Activated CD8-positive, alpha-beta memory T cell treated with anti-CD3 and anti-CD28 coated beads for 1 hour (primary cell): Measurements from ENCODE around the gene NRIP1.
"Not testable (repeated sequence)": the region's sequence is repeated elsewhere in the genome, so short reads cannot be mapped to it uniquely, and the experiment has no call there.

ENCODE experiments used
- DNase-seq, 2 donors: peaks; one replicate each; pipeline ENCODE4 v3.0.0-alpha.2; 2020; ENCODE audit warnings: low read depth in 1 of 2; ENCODE audit errors: extremely low read depth in 1 of 2

Gene NRIP1

DNA sequence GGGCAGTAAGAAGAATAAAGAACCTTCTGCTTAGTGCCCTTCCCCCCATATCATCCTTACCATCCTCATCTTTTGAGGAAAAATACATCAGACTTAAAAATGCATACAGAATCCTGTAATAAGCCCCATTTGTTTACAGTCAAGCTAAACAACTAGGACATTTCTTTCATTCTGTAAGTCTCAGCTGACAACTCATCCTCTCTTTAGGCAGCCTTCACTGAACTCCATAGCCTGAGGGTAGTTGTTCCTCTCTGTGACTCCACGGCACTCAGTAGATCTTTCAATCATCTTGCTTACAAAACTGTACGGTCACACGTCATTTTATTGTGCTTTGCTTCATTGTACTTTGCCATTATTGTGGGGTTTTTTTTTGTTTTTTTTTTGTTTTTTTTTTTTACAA is 82.5 kb downstream of the NRIP1 start:
- no peak for DNase-seq

DNA sequence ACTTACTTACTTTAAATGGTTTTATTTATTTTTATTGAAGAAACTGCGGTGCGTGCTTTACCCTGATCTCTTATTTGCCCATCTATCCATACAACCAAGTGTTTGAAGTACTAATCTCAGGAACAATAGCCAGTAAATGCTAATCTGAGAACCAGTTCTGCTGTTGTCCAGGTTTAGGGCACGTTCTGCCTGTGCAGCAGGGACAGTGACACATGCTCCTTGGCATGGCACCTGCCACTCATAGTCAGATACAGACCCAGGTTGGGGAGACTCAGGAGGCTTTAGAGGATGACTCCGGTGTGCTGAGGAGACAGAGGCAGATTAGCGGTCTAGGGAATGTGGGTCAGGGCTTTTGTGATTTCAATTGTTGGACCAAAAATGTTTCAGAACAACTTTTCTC is 83.6 kb downstream of the NRIP1 start:
- DNase-seq = no peak

DNA sequence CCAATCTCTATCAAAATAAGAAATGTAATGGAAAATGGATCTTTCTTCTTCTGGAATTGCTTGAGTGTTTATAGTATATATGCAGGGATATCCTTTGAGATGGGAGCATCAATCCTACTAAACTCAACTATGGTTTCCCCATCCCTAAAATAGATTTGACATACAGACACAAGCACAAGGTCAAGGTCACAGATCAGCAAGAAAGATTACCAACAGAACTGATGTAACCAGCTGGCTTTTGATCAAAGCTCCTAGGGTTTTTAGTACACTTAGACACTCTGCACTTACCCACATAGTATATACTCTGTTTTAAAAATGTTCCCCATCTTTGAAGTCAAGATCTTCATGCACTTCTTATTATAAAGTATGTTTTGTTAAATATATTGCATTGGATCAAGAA is 85.5 kb downstream of the NRIP1 start:
- DNase-seq = no peak

DNA sequence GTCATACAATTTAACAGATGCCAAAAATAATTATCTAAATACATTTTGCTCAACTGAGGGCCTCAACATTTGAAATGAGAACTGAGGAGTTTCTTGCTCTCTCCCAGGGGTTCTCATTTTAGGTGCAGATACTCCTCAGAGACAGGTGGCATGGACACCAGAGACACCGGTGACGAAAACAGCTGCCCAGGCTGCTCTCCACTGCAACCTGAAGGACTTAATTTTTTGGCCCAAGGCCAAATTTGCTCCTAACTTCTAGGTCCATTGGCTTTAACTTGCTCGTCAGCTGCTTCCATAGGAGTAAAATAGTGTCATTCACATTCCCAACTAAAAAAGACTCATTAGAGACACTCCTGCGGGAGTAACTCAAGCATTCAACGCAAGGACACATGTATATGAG is 87.0 kb downstream of the NRIP1 start:
- no peak for DNase-seq

DNA sequence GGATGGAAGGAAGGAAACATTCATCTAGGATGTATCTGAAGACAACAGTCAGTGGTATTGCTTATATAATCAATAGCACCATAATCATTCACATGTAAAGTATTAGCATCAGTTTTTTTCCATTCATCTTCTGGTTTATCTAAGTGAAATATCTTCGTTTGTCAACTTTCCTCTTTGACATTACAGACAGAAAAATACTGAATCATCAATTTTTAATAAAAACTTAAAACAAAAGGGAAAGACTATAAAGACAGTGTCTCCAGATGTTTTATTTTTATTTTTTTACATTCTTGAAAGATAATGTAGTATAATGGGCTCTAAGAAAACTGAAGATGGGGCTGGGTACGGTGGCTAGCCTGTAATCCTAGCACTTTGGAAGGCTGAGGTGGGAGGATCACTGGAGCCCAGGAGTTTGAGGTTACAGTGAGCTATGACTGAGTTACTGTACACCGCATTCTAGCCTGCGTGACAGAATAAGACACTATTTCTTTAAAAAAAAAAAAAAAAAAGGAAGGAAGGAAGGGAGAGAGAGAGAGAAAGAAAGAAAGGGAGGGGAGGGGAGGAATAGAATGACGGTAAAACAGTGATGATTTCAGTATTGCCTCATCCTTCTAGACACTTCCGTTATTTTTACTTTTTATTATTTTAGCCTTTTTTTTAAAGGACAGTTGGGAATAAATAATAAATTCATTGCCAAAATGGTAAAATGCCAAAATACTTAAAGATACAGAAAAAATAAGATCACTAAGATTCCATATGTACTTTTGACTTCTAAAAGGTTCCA is 89.5 kb downstream of the NRIP1 start:
- no peak for DNase-seq

DNA sequence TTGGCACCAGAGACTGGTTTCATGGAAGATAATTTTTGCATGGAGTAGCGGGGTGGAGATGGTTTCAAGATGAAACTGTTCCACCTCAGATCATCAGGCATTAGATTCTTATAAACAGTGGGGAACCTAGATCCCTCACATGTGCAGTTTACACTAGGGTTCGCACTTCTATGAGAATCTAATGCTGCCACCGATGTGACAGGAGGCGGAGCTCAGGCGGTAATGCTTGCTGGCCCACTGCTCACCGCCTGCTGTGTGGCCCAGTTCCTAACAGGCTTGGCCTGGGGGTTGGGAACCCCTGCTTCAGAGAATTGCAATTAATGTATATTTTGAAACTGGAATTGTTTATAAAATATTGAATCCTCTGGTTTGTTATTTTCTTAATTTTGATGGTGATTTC is 92.1 kb downstream of the NRIP1 start:
- DNase-seq = no peak

DNA sequence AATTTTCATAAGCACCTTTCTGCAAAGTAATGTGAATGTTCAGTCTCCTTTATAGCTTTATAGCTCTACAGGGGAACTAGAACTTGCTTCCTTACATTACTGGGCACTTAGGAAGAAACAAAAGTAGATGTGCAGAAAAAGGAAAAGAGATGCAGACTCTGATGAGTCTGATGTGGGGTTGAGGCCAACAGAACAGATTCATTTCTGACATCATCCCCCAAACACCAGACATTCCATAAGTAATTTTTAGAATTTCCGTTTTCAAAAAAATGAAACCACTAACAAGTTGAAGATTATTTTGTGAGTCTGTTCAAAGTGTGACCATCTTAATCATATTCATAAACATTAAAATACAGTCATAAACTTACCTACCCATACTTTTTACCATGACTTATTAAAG is 96.0 kb downstream of the NRIP1 start:
- DNase-seq = no peak

DNA sequence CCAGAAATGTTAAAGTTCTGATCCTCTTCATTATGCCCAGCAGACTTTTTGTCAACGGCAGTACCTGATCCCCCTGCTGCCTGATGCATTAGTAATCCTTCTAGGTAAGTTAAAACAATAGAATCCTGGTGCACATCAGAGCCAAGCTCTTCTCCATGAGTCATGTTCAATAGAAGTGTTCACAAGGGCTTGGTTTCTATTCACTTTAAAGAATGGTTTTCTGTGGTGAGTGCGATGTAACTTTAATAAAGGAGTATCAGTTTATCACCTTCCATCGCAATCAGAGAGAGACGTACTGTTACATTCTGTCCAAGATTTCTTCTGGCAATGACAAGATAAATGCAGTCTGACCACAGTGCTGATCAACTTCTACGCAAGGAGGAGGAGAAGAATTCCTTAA is 96.8 kb downstream of the NRIP1 start:
- no peak for DNase-seq

DNA sequence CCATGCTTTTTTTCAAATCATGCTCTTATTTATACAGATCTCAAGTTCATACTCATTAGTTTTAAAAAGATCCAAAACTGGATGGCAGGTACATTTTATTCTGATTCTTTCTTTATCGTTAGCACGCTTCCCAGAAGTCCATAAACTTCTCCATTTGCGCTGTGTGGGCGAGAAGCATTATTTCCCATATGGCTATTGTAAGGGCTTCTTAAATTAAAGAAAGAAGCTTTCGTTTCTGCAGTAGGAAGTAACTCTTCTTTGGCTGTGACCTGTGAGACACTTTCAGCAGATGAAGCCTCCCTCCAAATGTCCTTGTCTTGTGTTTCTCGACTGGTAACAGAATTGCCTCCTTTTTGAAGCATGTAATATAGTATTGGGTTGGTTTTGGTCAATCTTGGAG is 100.2 kb downstream of the NRIP1 start:
- no peak for DNase-seq

DNA sequence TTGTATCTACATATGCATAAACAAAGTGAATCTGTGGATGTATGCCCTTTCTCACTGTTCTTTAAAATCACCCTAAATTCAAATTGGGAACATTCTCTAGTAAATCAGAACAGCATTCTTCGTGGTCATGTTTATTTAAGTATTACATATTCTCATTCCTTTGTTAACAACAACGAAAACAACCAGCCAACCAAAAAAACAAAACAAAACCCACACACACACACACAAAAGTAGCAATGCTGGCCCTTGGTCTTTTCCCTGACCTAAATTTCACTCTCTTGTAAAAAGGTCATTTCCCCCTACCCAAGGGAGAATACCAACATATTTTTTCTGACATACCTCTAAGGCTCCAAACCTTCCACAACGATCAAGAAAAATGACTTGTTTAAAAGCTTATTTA is 102.6 kb downstream of the NRIP1 start:
- no peak for DNase-seq

DNA sequence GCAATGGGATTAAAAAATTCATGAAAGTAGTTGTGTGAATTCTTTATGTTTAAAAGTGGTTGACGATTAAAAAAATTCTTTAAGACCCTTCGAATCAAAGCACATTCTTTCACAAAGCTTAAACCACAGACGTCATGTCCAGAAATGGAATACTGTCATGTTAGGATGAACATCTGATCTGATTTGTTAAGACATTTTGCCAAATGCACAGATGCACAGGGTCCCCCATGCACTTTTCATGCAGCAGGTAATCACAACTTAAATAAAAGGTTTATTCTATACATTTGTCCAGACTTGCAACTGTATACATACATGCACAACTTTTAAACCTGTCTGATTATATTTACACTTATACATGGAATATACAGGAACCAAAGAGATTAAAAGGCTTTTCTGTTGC is 103.3 kb downstream of the NRIP1 start:
- DNase-seq = no peak

DNA sequence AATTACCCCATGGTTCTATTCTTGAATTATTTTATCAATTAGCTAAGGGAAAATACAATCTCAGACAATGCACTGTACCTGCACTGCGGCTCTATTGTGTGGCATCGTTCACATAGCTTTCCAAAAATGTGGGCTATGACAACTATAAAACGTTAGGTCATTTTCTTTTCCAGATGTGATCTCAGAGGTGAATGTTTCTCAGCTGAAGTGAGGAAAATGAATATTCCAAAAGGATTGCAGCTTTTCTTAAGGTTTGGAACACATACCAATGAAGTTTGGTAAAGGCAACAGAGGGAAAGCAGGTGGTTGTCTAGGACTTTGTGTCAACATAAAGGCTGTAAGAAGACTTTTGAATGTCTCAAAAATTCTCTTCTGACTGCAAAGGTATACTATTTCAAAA is 105.5 kb downstream of the NRIP1 start:
- DNase-seq = no peak

DNA sequence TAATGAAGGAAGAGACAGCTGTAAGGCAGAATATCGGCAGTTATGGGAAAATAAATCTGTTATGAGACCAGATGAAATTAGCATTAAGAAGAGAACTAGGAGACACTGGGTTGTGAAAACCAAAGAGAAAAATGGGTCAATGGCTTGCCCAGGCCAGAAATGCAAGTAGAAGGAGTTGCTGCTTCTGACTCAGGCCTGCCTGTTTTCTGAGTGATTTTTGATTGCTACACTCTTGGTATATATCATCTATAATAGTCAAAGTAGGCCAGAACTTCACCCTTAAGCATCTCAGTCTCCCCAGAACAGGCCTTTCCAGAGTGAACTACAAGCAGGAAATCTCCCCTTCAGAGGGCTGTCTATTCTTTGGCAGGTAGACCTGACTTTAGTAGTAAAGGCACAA is 107.0 kb downstream of the NRIP1 start:
- DNase-seq = no peak

DNA sequence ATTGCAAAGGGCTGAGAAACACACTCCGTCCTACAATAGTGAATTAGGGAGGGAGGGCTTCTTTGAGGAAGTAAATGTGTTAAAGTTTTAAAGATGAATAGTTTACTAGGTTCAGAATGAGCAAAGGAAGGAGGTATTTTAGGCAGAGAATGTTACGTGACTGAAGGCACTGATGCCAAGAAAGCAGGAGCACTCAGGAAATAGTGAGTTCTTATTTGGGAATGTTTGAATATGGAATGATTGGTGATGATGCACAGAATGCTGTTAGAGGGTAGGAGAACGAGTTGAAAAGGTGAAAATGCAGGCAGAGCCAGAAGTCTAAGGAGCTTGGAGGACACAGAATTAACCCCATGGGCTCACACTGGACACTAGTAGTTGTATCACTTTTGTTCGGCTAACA is 108.0 kb downstream of the NRIP1 start:
- DNase-seq = no peak

DNA sequence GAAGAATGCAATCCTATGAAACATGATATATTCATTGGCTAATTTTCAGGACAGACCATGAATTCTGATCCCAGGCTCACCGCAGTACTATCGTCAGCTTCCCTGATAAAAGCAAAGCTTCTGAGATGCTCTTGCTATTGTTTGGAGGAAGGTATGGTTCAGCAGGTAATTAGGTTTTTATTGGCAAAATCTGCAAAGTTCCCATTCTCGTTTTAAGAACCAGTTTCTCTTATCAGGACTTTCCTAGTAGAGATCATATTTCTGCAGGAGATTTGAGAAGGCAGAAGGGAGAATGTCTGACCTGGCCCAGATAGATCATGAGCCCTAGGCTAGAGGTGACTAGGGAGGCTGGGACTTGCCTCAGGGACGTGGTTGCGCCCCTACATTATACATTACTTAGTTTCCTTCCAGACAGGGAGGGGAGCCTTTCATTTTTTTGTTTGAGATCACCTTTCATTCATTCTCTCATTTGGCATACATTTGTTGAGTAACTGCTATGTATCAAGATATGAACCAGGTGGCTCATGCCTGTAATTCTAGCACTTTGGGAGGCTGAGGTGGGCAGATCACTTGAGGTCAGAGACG is 108.8 kb downstream of the NRIP1 start:
- DNase-seq = no peak

DNA sequence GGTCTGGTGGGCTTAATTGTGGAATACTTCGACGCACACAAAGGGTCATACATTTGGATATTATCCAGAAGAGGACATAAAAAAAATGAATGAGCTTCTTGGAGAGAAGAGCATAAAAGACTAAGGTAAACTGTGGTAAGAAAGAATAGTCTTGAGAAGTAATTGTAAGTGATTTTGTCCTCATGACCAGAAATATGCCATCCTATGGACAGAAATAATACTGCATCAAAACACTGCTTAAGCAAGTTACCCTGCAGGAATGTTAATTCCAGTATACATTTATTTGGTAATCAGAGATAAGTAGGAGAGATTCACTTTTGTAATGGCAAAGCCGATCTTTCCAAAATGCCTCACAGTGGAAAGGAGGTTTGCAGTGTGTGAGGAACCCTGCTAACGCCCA is 111.9 kb downstream of the NRIP1 start:
- no peak for DNase-seq

DNA sequence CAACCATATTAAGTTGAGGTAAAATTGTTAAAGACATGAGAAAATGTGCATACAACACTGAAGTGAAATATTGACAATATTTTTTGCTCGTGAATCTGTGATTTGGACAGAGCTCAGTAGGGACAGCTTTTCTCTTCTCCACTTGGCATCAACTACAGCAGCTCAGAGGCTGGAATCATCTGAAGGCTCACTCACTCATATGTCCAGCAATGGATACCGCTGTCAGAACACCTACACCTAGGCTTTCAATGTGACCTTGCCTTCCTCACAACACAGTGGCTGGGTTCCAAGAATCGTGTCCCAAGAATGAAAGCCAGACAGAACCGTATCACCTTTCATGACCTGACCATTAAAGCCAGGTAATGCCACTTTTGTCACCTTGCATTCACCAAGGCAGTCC is 115.2 kb downstream of the NRIP1 start:
- no peak for DNase-seq

DNA sequence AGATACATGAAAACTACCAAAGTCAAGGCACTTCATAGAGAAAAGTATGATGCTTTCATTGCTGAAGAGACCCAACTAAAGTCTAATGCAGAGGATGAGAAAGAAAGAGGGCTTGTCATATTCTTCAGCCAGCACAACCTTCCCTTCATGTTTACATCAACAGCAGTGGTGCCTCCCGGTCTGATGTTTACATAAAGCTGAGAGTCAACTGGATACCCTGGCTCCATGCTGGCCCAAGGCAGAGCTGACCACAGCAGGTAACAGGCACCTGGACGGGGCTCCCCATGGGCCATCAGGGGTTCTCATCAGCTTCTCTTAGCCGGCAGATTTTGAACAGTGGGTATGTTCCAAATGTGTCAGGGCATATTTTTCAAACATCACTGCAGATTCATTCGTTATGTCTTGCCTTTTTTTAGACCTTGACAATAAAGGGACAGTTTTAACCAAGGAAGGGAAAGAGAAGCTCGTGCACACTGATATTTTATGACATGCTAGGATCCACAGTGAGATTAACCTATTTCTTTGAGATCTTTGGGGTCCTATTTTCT is 117.1 kb downstream of the NRIP1 start:
- no peak for DNase-seq

DNA sequence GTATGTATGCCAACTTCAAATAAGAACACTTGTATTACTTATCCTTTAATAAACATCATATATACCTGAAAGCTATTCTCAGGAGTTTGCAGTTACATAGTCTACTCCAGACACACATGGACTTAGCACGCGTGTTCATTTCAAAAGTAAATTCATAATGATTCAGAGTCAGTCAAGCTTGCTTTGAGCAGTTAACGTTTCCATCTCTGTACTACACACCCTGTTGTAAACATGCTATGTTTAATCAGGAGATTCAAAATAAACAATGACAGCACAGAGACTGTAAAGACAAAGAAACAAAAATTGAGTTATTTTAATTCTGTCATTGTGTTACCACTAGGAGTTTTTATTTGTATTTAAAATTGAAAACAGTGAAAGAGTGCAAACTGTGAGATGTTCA is 119.6 kb downstream of the NRIP1 start:
- DNase-seq = no peak

DNA sequence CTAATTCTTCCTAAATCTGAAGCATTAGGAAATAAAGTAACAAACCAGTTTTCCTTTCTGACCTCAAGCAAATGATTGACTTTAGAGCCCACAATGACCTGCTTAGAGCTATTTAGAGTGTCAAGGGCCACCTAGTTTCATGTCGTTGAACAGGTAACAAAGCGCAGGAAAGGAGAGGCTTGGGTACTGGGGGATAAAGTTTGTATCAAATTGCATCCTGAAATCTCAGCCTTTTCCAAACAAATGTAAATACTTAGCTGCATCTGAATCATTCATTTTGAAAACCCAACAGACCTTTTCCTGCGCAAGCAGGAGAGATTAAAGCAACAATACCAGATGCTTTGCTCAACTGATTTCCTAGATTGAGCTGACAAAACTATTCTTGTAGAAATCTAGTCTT is 121.2 kb downstream of the NRIP1 start:
- DNase-seq = no peak

DNA sequence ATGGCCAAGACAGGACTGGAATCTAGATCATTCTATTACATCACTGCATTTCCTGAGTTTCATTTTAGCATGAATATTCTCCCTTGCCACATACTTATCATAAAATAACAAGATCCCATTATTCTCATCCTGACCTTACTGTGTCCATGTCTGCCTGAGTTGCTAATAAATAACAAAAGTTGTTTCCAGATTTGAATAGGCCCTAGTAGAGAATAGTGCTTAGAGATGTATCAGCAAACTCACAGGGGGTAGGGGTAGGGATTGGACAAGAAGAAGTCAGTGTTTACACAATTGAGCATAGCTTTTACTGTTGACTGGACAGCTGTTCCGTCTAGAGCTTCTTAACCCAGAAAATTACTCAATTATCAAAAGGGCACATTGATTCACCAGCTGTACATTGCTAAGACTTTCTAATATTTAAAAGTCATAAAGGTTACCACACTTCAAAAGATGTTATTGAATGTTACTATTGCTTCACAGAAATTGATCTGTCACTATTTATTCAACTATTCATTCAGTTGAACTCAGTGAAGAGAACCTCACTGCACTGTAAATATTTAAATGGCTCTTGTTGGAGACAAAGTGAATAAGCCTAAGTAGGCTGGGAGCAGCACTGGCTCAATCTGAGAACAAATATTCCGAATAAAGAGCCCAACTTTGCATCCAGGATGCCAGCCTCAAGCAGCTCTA is 121.9 kb downstream of the NRIP1 start:
- no peak for DNase-seq

DNA sequence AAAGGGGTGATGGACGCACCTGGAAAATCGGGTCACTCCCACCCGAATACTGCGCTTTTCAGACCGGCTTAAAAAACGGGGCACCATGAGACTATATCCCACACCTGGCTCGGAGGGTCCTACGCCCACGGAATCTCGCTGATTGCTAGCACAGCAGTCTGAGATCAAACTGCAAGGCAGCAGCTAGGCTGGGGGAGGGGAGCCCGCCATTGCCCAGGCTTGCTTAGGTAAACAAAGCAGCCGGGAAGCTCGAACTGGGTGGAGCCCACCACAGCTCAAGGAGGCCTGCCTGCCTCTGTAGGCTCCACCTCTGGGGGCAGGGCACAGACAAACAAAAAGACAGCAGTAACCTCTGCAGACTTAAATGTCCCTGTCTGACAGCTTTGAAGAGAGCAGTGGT is 137.5 kb downstream of the NRIP1 start:
- not testable (repeated sequence) for DNase-seq
